GM10266 (cell line): ENCODE results near the gene ENKUR.
"Not testable (repeated sequence)": the region's sequence is repeated elsewhere in the genome, so short reads cannot be mapped to it uniquely, and the experiment has no call there.

Source experiments
- DNase-seq: peaks from one replicate; pipeline ENCODE4 v3.0.0; 2012; ENCODE audit errors: extremely low spot score
- TF ChIP-seq, protein P1 (sequence below): IDR thresholded peaks from 2 replicates; pipeline ENCODE4 v1.5.1; 2012; ENCODE audit warnings: mild to moderate bottlenecking, low read depth; ENCODE audit not compliant: control insufficient read depth, insufficient read depth; ENCODE audit errors: missing control alignments

ENKUR gene

DNA sequence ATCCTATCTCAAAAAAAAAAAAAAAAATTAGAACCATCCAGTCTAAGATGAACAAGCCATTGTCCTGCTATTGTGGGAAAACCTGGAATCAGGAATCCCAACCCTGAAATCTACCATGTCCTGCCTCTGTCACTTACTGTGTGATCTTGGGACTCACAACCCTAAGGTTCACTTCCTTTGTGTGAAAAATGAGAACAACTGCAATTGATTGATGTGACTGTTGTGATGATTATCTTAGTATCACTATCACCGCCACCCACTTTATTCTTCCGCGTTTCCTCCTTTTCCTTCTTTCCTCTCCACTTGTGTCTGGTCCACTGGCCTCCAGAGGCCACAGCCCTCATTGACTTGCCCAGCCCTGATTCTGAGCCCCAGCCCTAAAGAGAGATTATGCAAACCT is 50.9 kb downstream of the ENKUR start:
- TF ChIP-seq, protein P1, sequence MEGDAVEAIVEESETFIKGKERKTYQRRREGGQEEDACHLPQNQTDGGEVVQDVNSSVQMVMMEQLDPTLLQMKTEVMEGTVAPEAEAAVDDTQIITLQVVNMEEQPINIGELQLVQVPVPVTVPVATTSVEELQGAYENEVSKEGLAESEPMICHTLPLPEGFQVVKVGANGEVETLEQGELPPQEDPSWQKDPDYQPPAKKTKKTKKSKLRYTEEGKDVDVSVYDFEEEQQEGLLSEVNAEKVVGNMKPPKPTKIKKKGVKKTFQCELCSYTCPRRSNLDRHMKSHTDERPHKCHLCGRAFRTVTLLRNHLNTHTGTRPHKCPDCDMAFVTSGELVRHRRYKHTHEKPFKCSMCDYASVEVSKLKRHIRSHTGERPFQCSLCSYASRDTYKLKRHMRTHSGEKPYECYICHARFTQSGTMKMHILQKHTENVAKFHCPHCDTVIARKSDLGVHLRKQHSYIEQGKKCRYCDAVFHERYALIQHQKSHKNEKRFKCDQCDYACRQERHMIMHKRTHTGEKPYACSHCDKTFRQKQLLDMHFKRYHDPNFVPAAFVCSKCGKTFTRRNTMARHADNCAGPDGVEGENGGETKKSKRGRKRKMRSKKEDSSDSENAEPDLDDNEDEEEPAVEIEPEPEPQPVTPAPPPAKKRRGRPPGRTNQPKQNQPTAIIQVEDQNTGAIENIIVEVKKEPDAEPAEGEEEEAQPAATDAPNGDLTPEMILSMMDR = no peak
- no peak for DNase-seq

DNA sequence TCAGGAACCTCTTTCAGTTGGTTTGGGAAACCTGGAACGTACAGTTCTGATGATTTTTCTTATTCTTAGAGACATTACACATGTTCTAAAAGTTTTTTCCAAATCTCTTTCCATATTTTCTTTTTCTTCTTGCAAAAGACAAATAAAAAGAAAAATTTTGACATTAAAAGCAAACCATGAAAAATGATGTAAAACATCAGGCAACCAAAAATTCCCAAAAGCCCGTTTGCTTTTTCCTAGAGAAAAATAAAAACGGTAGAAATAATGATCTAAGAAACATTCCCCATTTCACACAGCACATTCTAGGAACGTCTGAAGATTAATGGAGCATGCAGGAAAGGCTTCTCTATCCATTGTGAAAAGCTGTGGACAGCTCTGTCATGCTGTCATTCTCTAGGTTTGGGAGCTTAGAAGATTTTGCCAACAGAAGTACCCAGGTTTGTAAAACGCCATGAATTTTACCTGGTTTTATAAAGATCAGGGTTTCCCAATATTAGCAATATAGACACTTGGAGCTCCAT is 52.4 kb downstream of the ENKUR start:
- TF ChIP-seq, protein P1 = no peak
- DNase-seq = no peak

- TF ChIP-seq, protein P1 = no peak
- no peak for DNase-seq
These were observed 53.0 kb downstream of the ENKUR start for GRCh38 chr10:24962995-24963394.

GRCh38 chr10:24961582-24961981 is 54.4 kb downstream of the ENKUR start:
- no peak for DNase-seq
- TF ChIP-seq, protein P1 = no peak

GRCh38 chr10:24959382-24959730 is 56.6 kb downstream of the ENKUR start:
- TF ChIP-seq, protein P1 = no peak
- DNase-seq = no peak

- no peak for DNase-seq
- TF ChIP-seq, protein P1 = no peak
These were observed 57.1 kb downstream of the ENKUR start for GRCh38 chr10:24958721-24959381.

- DNase-seq = no peak
- TF ChIP-seq, protein P1 = no peak
These were observed 57.8 kb downstream of the ENKUR start for GRCh38 chr10:24958091-24958720.

DNA sequence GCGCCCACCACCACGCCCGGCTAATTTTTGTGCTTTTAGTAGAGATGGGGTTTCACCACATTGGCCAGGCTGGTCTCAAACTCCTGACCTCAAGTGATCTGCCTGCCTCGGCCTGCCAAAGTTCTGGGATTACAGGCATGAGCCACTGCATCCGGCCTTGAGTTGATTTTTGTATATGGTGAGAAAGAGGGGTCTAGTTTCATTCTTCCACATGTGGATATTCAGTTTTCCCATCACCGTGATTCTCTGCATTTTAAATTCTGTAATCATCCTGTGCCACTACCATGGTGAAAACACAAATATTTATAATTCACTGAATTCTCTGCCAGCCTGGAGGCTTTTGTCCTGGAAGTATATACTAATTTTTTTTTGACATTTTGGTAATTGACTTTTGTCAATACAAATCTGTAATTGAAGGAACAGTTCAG is 58.3 kb downstream of the ENKUR start:
- not testable (repeated sequence) for DNase-seq
